ENCODE measurements around the gene OR1S1.
"Not testable (repeated sequence)": the region's sequence is repeated elsewhere in the genome, so short reads cannot be mapped to it uniquely, and the experiment has no call there.

The OR1S1 gene

DNA sequence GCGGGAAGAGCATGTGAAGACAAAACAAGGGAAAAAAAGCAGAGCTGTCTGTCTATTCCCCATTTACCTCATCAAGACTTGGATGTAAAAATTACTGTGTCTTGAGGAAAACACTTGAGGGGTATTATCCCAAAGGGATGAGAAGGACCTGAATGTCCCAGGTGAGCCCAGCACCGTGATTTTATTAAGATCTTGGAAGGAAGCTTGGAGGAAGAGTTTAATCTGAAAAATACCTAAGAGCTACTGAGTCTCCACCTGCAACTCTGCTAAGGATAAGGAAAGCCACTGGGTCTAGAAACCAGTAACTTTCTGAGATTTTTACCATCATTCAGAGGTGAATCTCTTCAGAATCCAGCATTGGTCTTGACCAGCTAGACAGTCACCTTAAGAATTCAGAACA is at the start of gene OR1S1:
Gene OR1S1 (plus strand): TSS at position 301 of the 400 bp plus-strand sequence.
- DNase-seq: not testable (repeated sequence)

- DNase-seq: no peak
Observed at GRCh38 chr11:58164389-58164788, 48.1 kb upstream of the OR1S1 start.

DNA sequence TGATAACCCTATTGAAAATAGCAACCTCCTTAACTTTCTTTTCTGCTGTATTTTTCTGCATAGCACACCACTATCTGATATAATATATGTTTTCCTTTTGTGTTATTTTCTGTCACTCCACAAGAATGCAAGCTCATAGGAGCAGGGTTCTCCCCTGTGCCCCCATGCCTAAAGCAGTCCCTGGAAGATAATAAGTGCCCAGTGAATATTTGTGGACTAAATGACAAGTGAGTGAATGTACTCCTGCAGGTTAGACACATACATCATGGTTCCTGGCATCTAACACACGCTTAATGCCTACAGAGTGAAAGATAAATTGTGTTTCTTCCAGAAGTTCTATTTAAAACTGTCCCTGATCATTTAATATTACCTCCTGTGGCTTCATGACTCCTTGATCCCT is 47.5 kb upstream of the OR1S1 start:
- DNase-seq: no peak

- no peak for DNase-seq
Observed at GRCh38 chr11:58165504-58166106, 46.9 kb upstream of the OR1S1 start.

DNA sequence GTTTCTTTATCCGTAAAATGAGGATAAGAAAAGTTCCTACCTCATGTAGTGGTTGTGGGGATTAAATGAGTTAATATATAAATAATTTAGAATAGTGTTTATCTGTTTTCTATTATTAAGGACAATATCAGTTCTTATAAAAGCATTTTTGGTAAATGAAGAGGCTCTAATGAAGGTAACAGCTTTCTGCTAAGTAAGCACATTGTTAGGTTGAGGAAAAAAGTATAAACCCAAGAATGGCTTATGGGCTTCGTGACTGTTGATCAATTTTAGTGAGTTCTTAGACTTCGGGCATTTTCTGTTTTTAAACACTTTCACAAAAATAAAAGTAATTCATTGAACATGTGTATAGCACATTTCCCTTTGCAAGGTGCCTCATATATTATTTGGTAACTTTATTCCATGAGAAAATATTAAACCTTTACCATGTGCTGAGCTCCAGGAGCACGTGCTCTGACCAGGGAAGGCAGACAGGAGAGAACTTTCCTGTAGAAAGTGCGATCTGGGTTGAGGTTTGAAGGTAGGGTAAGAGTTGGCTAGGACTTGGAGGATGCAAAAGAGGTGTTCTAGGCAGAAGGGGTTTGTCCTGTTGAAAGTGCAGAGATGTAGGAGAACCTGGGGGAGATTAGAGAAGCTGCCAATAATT is 35.0 kb upstream of the OR1S1 start:
- DNase-seq: no peak

GRCh38 chr11:58178444-58178843 is 34.1 kb upstream of the OR1S1 start:
- no peak for DNase-seq

- no peak for DNase-seq
Observed at GRCh38 chr11:58179648-58180047, 32.9 kb upstream of the OR1S1 start.

- no peak for DNase-seq
Observed at GRCh38 chr11:58186938-58187337, 25.6 kb upstream of the OR1S1 start.

DNA sequence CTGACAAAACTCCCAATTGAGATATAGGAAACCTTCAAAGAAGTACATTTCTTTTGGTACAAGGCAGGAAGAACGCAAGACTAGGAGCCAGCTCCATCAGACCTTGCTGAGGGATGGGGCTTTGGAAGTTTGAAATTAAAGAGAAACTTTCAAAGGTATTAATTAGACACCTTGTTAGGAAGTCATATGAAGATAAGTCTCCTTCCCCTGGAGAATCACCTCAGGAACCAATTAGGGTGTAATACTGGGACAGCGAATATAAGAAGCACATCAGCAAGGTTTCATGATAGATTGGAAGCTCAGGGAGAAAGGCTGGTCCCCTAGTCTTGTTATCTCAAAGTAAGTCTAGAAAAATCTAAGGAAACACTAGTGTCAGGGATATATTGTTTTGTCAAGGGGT is 23.8 kb upstream of the OR1S1 start, which contains the start of gene OR9Q2:
Gene OR9Q2 (plus strand): TSS at position 301 of the 400 bp plus-strand sequence. CDS start 1,421 bp downstream, outside the sequence.
- no peak for DNase-seq

DNA sequence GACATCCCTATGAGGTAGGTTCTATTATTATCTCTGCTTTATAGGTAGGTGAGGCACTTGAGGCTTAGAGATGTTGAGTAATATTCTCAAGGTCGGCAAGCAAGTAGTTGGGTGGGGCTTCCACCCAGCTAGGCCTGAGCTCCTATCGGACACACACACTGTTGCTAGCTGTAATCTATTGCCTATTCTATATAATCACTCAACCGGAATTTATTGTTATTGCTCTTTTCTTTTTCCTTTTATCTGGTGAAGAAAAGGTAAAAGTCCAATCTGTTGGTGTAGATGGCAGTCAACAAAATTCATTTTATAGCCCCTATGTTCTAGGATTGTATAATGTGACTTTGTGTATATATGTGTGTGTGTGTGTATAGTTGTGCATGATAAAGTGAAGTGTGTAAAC is 20.3 kb upstream of the OR1S1 start:
- no peak for DNase-seq

GRCh38 chr11:58193391-58193790 is 19.1 kb upstream of the OR1S1 start:
- no peak for DNase-seq

DNA sequence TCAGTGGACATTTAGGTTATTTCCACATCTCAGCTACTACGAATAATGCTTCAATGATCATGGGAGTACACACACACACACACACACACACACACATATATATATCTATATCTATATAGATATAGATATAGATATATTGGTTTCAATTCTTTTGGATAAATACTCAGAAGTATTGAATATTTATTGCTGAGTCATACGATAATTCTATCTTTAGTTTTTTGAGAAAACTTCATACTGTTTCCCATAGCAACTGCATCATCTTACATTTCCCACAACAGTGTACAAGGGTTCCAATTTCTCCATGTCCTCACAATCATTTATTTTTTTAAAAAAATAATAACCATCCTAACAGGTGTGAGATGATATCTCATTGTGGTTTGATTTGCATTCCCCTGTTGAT is 16.6 kb upstream of the OR1S1 start:
- DNase-seq: no peak

DNA sequence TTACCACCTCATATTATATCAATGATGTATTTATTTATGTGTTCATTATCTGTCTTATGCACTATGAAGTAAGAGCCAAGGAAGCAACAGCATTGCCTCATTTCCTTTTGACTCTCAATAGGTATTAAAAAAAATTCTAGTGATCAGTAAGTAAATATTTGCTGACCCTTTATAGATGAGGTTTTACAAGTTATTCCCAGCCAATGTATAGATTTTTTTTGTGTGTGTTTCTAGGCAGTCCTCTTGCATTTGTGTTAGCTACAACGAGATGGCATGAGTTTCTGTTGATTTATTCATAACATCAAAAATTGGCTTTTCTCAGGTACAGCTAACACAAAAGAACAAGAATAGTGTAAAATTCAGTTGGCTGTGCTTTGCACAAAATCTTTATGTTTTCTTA is 13.2 kb upstream of the OR1S1 start:
- DNase-seq: no peak

DNA sequence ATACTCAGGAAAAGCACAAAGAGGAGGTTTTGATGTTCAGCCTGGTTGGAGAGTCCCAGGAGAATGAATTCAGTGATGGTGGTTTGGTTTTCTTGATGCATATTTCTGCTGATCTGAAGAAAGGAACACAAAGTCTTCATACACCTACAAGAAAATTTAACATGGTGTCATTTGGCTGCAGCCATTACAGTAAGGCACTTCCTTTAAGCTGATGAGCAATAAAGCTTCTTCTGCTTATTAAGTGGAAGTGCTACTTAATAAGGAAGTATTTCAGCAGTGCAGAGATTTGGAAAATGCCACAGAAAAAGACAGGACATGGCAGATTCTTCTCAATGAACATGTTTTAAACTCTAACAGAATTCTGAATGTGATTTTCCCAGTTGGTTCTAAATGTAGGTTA is 8.5 kb upstream of the OR1S1 start, which contains the start of gene OR1S2:
Gene OR1S2 (minus strand): TSS at position 101 of the 400 bp plus-strand sequence. CDS start 0 bp downstream, at position 101.
- no peak for DNase-seq

- DNase-seq: no peak
Observed at GRCh38 chr11:58216476-58216875, 4.0 kb downstream of the OR1S1 start.

- DNase-seq: no peak
Observed at GRCh38 chr11:58222721-58223120, 10.2 kb downstream of the OR1S1 start.

GRCh38 chr11:58227956-58228615 is 15.6 kb downstream of the OR1S1 start:
- DNase-seq: no peak

GRCh38 chr11:58243954-58244353 is 31.4 kb downstream of the OR1S1 start:
- DNase-seq: no peak

- no peak for DNase-seq
Observed at GRCh38 chr11:58254936-58255335, 42.4 kb downstream of the OR1S1 start.

DNA sequence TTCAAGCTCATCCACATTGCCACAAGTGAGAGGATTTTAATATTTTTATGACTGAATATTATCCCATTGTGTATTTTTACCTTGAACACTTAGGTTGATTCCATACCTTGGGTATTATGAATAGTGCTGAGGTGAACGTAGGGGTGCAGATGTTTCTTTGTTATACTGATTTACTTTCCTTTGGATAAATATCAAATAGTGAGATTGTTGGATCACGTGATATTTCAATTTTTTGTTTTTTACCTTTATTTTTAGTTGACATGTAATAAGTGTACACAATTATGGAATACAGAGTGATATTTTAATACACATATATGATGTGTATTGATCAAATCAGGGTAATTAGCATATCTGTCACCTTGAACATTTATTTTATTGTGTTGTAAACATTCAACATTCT is 47.5 kb downstream of the OR1S1 start:
- DNase-seq: no peak

Data from NCI-H187 treated with DMSO at 0.1 percent for 48 hours (cell line).